HCT116 (cell line): ENCODE measurements around the gene DNM3. TPM values are rescaled to one million over a fixed set of nuclear protein-coding genes. Genes with fewer than 3 reads are reported as not detected.

Source experiments
- ATAC-seq: fragments of 200-7000 bp; cut with Tn5 transposase; 2 replicates; pipeline ENCODE4 v1.9.1; 2020; ENCODE audit warnings: mild to moderate bottlenecking, moderate library complexity
- BruUV-seq: library from RNA; stranded (reverse); fragments of 400-500 nt; replicated peaks from 2 replicates; lab custom pipeline; 2021; lab: Mats Ljungman, UMichigan
- CTCF ChIA-PET: fragments of 300-600 bp; sonication (Branson Sonifier 250); formaldehyde crosslinking; loops from one replicate; lab custom pipeline; 2021; ENCODE audit warnings: antibody characterized with exemption; lab: Charles Lee
- POLR2A ChIA-PET: fragments of 300-600, 350-600 bp; sonication (Branson Sonifier 250); formaldehyde crosslinking; loops from one replicate; lab custom pipeline; 2021; ENCODE audit warnings: antibody characterized with exemption; lab: Charles Lee
- RAD21 ChIA-PET, 2 experiments: fragments of 300-600 bp; sonication (Branson Sonifier 250); formaldehyde crosslinking; loops; one replicate each; lab custom pipeline; 2023; ENCODE audit warnings: low total read pairs in 2 of 2; ENCODE audit not compliant: uncharacterized antibody in 2 of 2, unreplicated experiment in 2 of 2, low non-redundant PET in 1 of 2; lab: Charles Lee
- DNase-seq: peaks from one replicate; pipeline ENCODE4 v3.0.0-alpha.2; 2010; ENCODE audit warnings: low read depth, low spot score
- H2AFZ ChIP-seq: fragments of 200-600 bp; shearing (Covaris generic), sonication (generic); 2 replicates; pipeline ENCODE4 v1.6.1; 2017; ENCODE audit warnings: low read depth, mixed run types, mixed read lengths, antibody characterized with exemption, low read length; ENCODE audit not compliant: poor library complexity, severe bottlenecking
- H3K27ac ChIP-seq: 2 replicates; pipeline ENCODE4 v1.5.1; 2012; ENCODE audit warnings: low read depth, low read length
- H3K27me3 ChIP-seq: fragments of 200-600 bp; sonication (generic); 2 replicates; pipeline ENCODE4 v1.6.1; 2016; ENCODE audit warnings: mixed run types, low read length, mixed read lengths; ENCODE audit not compliant: insufficient read depth
- H3K36me3 ChIP-seq, 2 experiments: fragments of 200-500 bp in 1 of 2; fragments of 200-600 bp in 1 of 2; sonication (Bioruptor generic) in 1 of 2; sonication (generic) in 1 of 2; 2 replicates each; pipeline versions ENCODE4 v1.5.1 to v1.6.1; 2014 to 2016; ENCODE audit warnings: low read length in 2 of 2, inconsistent platforms in 1 of 2, mixed read lengths in 1 of 2, mixed run types in 1 of 2; ENCODE audit not compliant: insufficient read depth in 2 of 2, control insufficient read depth in 1 of 2
- H3K4me1 ChIP-seq, 2 experiments: fragments of 200-600 bp in 1 of 2; sonication (generic) in 1 of 2; 2 replicates each; pipeline versions ENCODE4 v1.5.1 to v1.6.1; 2012 to 2017; ENCODE audit warnings: low read length in 2 of 2, inconsistent platforms in 1 of 2, mild to moderate bottlenecking in 1 of 2, mixed read lengths in 1 of 2, mixed run types in 1 of 2, moderate library complexity in 1 of 2; ENCODE audit not compliant: insufficient read depth in 2 of 2, control insufficient read depth in 1 of 2
- H3K4me2 ChIP-seq: fragments of 200-600 bp; sonication (generic); 2 replicates; pipeline ENCODE4 v1.6.1; 2017; ENCODE audit warnings: mixed run types, low read length, mixed read lengths
- H3K4me3 ChIP-seq, 2 experiments: fragments of 200-600 bp in 1 of 2; sonication (generic) in 1 of 2; replicated peaks in 1 of 2; 2 replicates each; pipeline ENCODE4 v1.5.1; 2011 to 2016; ENCODE audit warnings: low read length in 2 of 2, control low read depth in 1 of 2, low read depth in 1 of 2, mild to moderate bottlenecking in 1 of 2, mixed read lengths in 1 of 2, mixed run types in 1 of 2
- H3K79me2 ChIP-seq: fragments of 200-600 bp; sonication (generic); 2 replicates; pipeline ENCODE4 v1.6.1; 2017; ENCODE audit warnings: mild to moderate bottlenecking, mixed run types, low read length, moderate library complexity, mixed read lengths; ENCODE audit not compliant: insufficient read depth
- H3K9ac ChIP-seq: fragments of 200-600 bp; sonication (generic); 2 replicates; pipeline ENCODE4 v1.6.1; 2016; ENCODE audit warnings: low read length, mixed read lengths
- H3K9me2 ChIP-seq: fragments of 200-600 bp; sonication (generic), shearing (Covaris generic); 2 replicates; pipeline ENCODE4 v1.6.1; 2017; ENCODE audit warnings: mixed run types, mild to moderate bottlenecking, moderate library complexity; ENCODE audit not compliant: insufficient read depth
- H3K9me3 ChIP-seq, 2 experiments: fragments of 200-500 bp in 1 of 2; fragments of 200-600 bp in 1 of 2; sonication (Bioruptor generic) in 1 of 2; sonication (generic) in 1 of 2; 2 replicates each; pipeline ENCODE4 v1.6.1; 2014 to 2017; ENCODE audit warnings: low read length in 2 of 2, mixed read lengths in 2 of 2, inconsistent platforms in 1 of 2, low read depth in 1 of 2, mild to moderate bottlenecking in 1 of 2, mixed run types in 1 of 2, moderate library complexity in 1 of 2; ENCODE audit not compliant: control insufficient read depth in 1 of 2, insufficient read depth in 1 of 2
- H4K20me1 ChIP-seq: fragments of 200-600 bp; sonication (generic), shearing (Covaris generic); 2 replicates; pipeline ENCODE4 v1.6.1; 2017; ENCODE audit warnings: mixed run types, mild to moderate bottlenecking, moderate library complexity; ENCODE audit not compliant: insufficient read depth
- CBX3 ChIP-seq: IDR thresholded peaks from 2 replicates; pipeline ENCODE4 v1.6.1; 2012; ENCODE audit warnings: low read depth
- EGR1 ChIP-seq: IDR thresholded peaks from 2 replicates; pipeline ENCODE4 v1.6.1; 2012; ENCODE audit warnings: low read depth
- ELF1 ChIP-seq: IDR thresholded peaks from 2 replicates; pipeline ENCODE4 v1.6.1; 2012; ENCODE audit warnings: low read depth, borderline replicate concordance
- POLR2A ChIP-seq: IDR thresholded peaks from 2 replicates; pipeline ENCODE4 v1.7.0; 2011; ENCODE audit warnings: borderline replicate concordance; ENCODE audit not compliant: insufficient read depth, insufficient read length; ENCODE audit errors: extremely low read depth
- POLR2AphosphoS5 ChIP-seq: IDR thresholded peaks from 2 replicates; pipeline ENCODE4 v1.6.1; 2011; ENCODE audit warnings: mild to moderate bottlenecking, low read depth, low read length, moderate library complexity
- TCF7L2 ChIP-seq: IDR thresholded peaks from 2 replicates; pipeline ENCODE4 v1.7.0; 2011; ENCODE audit warnings: borderline replicate concordance, inconsistent platforms; ENCODE audit not compliant: insufficient read depth, insufficient read length; ENCODE audit errors: extremely low read depth
- YY1 ChIP-seq: IDR thresholded peaks from 2 replicates; pipeline ENCODE4 v1.6.1; 2011; ENCODE audit warnings: low read length, low read depth, moderate library complexity, mild to moderate bottlenecking; ENCODE audit not compliant: insufficient replicate concordance; ENCODE audit errors: extremely low read depth
- ZFX ChIP-seq: fragments of 450-650 bp; IDR thresholded peaks from 2 replicates; pipeline ENCODE4 v1.6.1; 2017
- ZNF274 ChIP-seq: fragments of 200-500 bp; sonication (Bioruptor generic); IDR thresholded peaks from 2 replicates; pipeline ENCODE4 v1.6.1; 2014; ENCODE audit warnings: mild to moderate bottlenecking, low read depth, low read length, inconsistent platforms
- intact Hi-C: fragments of 100-400 bp; cut with micrococcal nuclease; formaldehyde crosslinking; loops from 2 replicates; pipeline ENCODE4 v1.10.0; 2022
- total RNA-seq: library from RNA; stranded (reverse); gene quantifications from one replicate; pipeline ENCODE4 v1.2.1, GENCODE V29; 2021; ENCODE audit not compliant: unreplicated experiment
- TF ChIP-seq, protein P1 (sequence below): IDR thresholded peaks from 2 replicates; pipeline ENCODE4 v1.6.1; 2012
- TF ChIP-seq, protein P2 (sequence below): IDR thresholded peaks from 2 replicates; pipeline ENCODE4 v1.6.1; 2012; ENCODE audit warnings: low read depth

DNM3 gene
- total RNA-seq, 1 experiment from 2014 or later: 3.1 TPM

DNA sequence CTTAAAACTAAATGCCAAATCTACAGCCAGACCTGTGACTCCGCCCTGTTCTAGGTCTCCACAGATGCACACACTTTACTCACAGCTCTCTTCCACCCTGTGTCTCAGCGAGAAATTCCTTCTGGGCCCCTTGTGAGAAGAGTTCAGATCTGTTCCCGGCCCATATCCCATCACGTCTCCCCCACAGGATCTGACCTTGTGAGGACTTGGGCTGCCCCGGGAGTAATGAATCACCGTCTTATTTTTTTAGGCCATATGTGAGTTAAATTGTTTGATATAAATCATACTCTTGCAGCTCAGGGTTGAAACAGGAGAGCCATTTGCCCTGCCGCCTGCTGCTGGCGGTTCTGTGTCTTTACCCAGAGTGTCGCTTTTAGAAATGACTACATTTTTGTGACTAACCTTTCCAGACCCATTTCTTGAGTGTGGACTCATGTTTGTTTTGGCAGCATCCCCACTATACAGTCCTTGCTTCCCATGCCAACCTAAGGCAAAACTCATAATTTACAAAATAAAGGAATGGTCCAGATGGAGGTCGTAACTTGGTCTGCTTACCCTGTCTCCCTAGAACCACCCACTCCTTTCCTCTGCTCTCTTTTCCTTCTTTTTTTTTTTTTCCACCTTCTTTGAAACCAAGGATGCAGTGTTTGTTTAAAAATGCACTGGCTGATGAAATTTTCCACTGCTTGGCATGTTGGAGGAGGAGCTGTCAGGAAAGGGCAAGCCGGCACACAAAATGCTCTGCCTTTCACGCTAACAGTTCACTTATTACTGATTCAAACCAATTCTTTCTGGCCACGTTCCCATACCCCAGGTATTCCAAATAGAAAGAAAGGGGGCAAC, 481.1 kb downstream of the DNM3 start:
- Histone ChIP-seq H3K4me1 (peaks cover 20 to 29% of the 10 kb centered on the region in 2 experiments), H3K9me2 (no peaks in the 10 kb centered on the region), H3K9me3 (no peaks in the 10 kb centered on the region), H3K9ac (no peak overlapping the region), H3K27me3 (no peaks in the 10 kb centered on the region), H3K79me2 (no peaks in the 10 kb centered on the region), H3K27ac (peak overlapping the region; percentile 10; the same call in 1 of the 2 replicates), H4K20me1 (no peaks in the 10 kb centered on the region), H2AFZ (no peak overlapping the region), H3K4me3 (no peak overlapping the region), H3K4me2 (peak overlapping the region; percentile 15; the same call in 1 of the 2 replicates), H3K36me3 (no peaks in the 10 kb centered on the region)
- CTCF ChIA-PET: no interaction called here
- DNase-seq (no peak), ATAC-seq (no peak)
- POLR2A ChIA-PET: no interaction called here
- intact Hi-C loops: no loop called here
- no peak for TF ChIP-seq ZNF274
- TF ChIP-seq CBX3: no peak
- TF ChIP-seq, protein P1, sequence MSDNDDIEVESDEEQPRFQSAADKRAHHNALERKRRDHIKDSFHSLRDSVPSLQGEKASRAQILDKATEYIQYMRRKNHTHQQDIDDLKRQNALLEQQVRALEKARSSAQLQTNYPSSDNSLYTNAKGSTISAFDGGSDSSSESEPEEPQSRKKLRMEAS: no peak
- no peak for TF ChIP-seq POLR2A
- TF ChIP-seq ZFX: no peak
- TF ChIP-seq, protein P2, sequence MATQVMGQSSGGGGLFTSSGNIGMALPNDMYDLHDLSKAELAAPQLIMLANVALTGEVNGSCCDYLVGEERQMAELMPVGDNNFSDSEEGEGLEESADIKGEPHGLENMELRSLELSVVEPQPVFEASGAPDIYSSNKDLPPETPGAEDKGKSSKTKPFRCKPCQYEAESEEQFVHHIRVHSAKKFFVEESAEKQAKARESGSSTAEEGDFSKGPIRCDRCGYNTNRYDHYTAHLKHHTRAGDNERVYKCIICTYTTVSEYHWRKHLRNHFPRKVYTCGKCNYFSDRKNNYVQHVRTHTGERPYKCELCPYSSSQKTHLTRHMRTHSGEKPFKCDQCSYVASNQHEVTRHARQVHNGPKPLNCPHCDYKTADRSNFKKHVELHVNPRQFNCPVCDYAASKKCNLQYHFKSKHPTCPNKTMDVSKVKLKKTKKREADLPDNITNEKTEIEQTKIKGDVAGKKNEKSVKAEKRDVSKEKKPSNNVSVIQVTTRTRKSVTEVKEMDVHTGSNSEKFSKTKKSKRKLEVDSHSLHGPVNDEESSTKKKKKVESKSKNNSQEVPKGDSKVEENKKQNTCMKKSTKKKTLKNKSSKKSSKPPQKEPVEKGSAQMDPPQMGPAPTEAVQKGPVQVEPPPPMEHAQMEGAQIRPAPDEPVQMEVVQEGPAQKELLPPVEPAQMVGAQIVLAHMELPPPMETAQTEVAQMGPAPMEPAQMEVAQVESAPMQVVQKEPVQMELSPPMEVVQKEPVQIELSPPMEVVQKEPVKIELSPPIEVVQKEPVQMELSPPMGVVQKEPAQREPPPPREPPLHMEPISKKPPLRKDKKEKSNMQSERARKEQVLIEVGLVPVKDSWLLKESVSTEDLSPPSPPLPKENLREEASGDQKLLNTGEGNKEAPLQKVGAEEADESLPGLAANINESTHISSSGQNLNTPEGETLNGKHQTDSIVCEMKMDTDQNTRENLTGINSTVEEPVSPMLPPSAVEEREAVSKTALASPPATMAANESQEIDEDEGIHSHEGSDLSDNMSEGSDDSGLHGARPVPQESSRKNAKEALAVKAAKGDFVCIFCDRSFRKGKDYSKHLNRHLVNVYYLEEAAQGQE: no peak
- no peak for TF ChIP-seq EGR1
- TF ChIP-seq ELF1: no peak
- TF ChIP-seq TCF7L2: no peak
- TF ChIP-seq YY1: no peak
- no peak for TF ChIP-seq POLR2AphosphoS5
- BruUV-seq: no TSS peak
- RAD21 ChIA-PET: interaction anchor here in 1 of 2 experiments (0.7 kb wide), 1 partner anchor 119 kb away, joined by 3 read pairs; no protein-coding TSS in a partner anchor
